HG02610 (cell line): ENCODE measurements around the gene TSPAN3.

ENCODE experiments used
- ATAC-seq: cut with Tn5 transposase; IDR thresholded peaks from one replicate; pipeline ENCODE4 v1.9.1; 2021; ENCODE audit warnings: mild to moderate bottlenecking, moderate library complexity; ENCODE audit not compliant: unreplicated experiment

TSPAN3 gene

DNA sequence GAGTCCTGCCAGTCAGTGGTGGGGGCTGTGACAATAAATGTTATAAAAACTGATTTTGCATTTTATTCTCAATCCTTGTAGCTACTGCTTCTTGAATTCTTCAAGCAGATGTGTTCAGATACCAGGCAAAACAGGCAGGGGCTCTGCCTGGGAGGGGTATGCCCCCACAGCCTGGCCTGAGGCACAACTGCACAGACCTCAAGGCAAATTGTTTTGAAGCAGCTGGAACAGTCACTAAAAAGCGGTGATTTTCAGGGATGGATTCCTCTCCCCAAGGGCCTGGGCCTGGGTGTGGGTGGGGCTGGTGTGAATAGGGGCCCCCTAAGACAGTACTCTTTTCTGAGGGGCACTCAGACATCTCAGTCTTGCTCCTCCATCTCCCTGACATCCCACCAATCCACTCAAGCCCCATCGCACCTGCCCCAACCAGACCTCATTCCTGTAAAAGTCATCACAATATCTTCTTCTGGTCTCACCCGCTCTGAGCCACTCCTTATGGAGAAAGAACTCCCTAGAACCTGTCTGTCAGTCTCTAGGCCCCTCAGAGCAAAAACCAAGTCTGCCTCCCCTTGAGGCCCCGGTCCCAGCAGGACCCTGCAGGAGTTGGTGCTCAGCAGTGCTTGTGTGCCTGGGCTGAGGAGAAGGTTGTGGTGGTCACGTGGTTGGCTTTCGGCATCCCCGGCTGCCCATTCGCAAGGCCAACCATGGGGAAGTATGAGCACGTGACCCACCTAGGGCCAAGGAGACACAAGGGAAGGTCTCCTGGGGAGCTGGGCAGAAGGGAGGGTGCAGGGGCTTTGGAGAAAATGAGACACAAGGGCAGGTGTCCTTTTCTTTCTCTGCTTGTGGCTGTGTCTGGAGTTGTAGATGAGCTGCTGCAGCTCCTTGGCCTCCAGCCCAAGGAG, 78.9 kb downstream of the TSPAN3 start:
- no peak for ATAC-seq
